NOMO-1 (cell line): ENCODE measurements around the gene PRR15L.

ENCODE experiments used
- DNase-seq, 2 experiments: peaks; one replicate each; lab custom pipeline; 2025; ENCODE audit not compliant: unreplicated experiment in 2 of 2; lab: John Stamatoyannopoulos, UW

PRR15L gene

GRCh38 chr17:47962901-47963300 lies 5.2 kb upstream of the PRR15L start:
- DNase-seq, result no peak

GRCh38 chr17:47961406-47961805 lies 3.7 kb upstream of the PRR15L start:
- DNase-seq, result no peak

GRCh38 chr17:47959825-47960655 lies 2.4 kb upstream of the PRR15L start:
- DNase-seq, result no peak

GRCh38 chr17:47956791-47957590 lies 692 bp downstream of the PRR15L start:
- DNase-seq, result no peak

- no peak for DNase-seq
These were observed 1.9 kb downstream of the PRR15L start for GRCh38 chr17:47955497-47956461.

GRCh38 chr17:47953909-47954308 lies 3.8 kb downstream of the PRR15L start:
- DNase-seq, result no peak

GRCh38 chr17:47952171-47953021 lies 5.3 kb downstream of the PRR15L start:
- DNase-seq, result no peak

- no peak for DNase-seq
These were observed 7.2 kb downstream of the PRR15L start for GRCh38 chr17:47950448-47950847.

GRCh38 chr17:47949946-47950345 lies 7.7 kb downstream of the PRR15L start:
- DNase-seq, result peak in 1 of 2 experiments; percentile 17

- DNase-seq, result peak; percentile 67 to 70
These were observed 8.4 kb downstream of the PRR15L start for GRCh38 chr17:47949197-47949759.

- DNase-seq, result no peak
These were observed 8.9 kb downstream of the PRR15L start for GRCh38 chr17:47948706-47949196.

GRCh38 chr17:47946929-47947397 lies 10.7 kb downstream of the PRR15L start:
- peak in 1 of 2 experiments; percentile 70 for DNase-seq

- DNase-seq, result no peak
These were observed 11.2 kb downstream of the PRR15L start for GRCh38 chr17:47946516-47946915.

GRCh38 chr17:47945529-47946508 lies 11.9 kb downstream of the PRR15L start:
- DNase-seq, result no peak

GRCh38 chr17:47945080-47945479 lies 12.6 kb downstream of the PRR15L start:
- no peak for DNase-seq

- DNase-seq, result no peak
These were observed 15.1 kb downstream of the PRR15L start for GRCh38 chr17:47942568-47942967.

- DNase-seq, result no peak
These were observed 15.6 kb downstream of the PRR15L start for GRCh38 chr17:47942096-47942510.
